Breast epithelium (tissue), 4 donors: ENCODE results near the gene RASSF10. TPM values are rescaled to one million over a fixed set of nuclear protein-coding genes. Genes with fewer than 3 reads are reported as not detected.

ENCODE experiments used
- DNase-seq, 2 donors: peaks; one replicate each; pipeline ENCODE4 v3.0.0-alpha.2; 2019; ENCODE audit warnings: low spot score in 2 of 2
- H3K27ac ChIP-seq, 2 donors: fragments of 200-600 bp; sonication (generic) in 1 of 2; one replicate each; pipeline ENCODE4 v1.5.1; 2016 to 2019; ENCODE audit warnings: mild to moderate bottlenecking in 1 of 2
- H3K27me3 ChIP-seq, 2 donors: fragments of 200-600 bp; sonication (generic) in 1 of 2; one replicate each; pipeline versions ENCODE4 v1.5.1 to v1.6.0; 2017 to 2019; ENCODE audit warnings: control low read depth in 1 of 2, mild to moderate bottlenecking in 1 of 2
- H3K36me3 ChIP-seq: fragments of 200-600 bp; one replicate; pipeline ENCODE4 v1.5.1; 2019
- H3K4me1 ChIP-seq, 2 donors: fragments of 200-600 bp; sonication (generic); one replicate each; pipeline ENCODE4 v1.5.1; 2016 to 2019; ENCODE audit warnings: control low read depth in 1 of 2
- H3K4me3 ChIP-seq, 3 donors: fragments of 200-600 bp; sonication (generic); 1 replicate in 2 of 3; 2 replicates in 1 of 3; pipeline ENCODE4 v1.5.1; 2016 to 2019; ENCODE audit warnings: mild to moderate bottlenecking in 3 of 3, moderate library complexity in 2 of 3
- H3K9me3 ChIP-seq, 2 donors: fragments of 200-600 bp; sonication (generic) in 1 of 2; one replicate each; pipeline ENCODE4 v1.5.1; 2016 to 2019; ENCODE audit warnings: control low read depth in 1 of 2
- CTCF ChIP-seq, 3 donors: fragments of 450-650 bp; IDR thresholded peaks; one replicate each; pipeline ENCODE4 v1.5.1; 2016 to 2017; ENCODE audit warnings: antibody characterized with exemption in 3 of 3, mild to moderate bottlenecking in 3 of 3, moderate library complexity in 3 of 3
- POLR2A ChIP-seq: fragments of 450-650 bp; IDR thresholded peaks from one replicate; pipeline ENCODE4 v1.6.1; 2016; ENCODE audit warnings: antibody characterized with exemption, mild to moderate bottlenecking, moderate library complexity
- POLR2AphosphoS5 ChIP-seq, 3 donors: sonication (generic); formaldehyde crosslinking; IDR thresholded peaks; one replicate each; pipeline ENCODE4 v1.6.1; 2017; ENCODE audit warnings: antibody characterized with exemption in 3 of 3
- intact Hi-C: fragments of 100-400 bp; cut with DNase I; formaldehyde crosslinking; loops from one replicate; pipeline ENCODE4 v1.15.1; 2023; ENCODE audit warnings: low total_unique reads
- total RNA-seq, 3 donors: library from RNA; depleted of rRNA; stranded (reverse); fragments of >200 nt; gene quantifications; one replicate each; pipeline ENCODE4 v1.1.0, GENCODE V29; 2016

The RASSF10 gene
- total RNA-seq, 3 donors from 2014 or later: 0.16 to 9.7 (median 3.9) TPM

- DNase-seq: no peak
- Histone ChIP-seq H3K27ac (no peak overlapping the region), H3K9me3 (no peaks in the 10 kb centered on the region), H3K36me3 (no peaks in the 10 kb centered on the region), H3K4me1 (no peaks in the 10 kb centered on the region), H3K4me3 (no peak overlapping the region), H3K27me3 (no peaks in the 10 kb centered on the region)
- intact Hi-C loops: no loop called here
- TF ChIP-seq POLR2A (no peak), CTCF (IDR thresholded peaks at IDR 0.05) (no peak), POLR2AphosphoS5 (IDR thresholded peaks at IDR 0.05) (no peak)
These were observed 19.2 kb downstream of the RASSF10 start for GRCh38 chr11:13028322-13028721.

- TF ChIP-seq POLR2A (no peak), POLR2AphosphoS5 (IDR thresholded peaks at IDR 0.05) (no peak), CTCF (IDR thresholded peaks at IDR 0.05) (no peak)
- Histone ChIP-seq H3K36me3 (no peaks in the 10 kb centered on the region), H3K4me1 (no peaks in the 10 kb centered on the region), H3K4me3 (no peak overlapping the region), H3K9me3 (no peaks in the 10 kb centered on the region), H3K27me3 (no peaks in the 10 kb centered on the region), H3K27ac (no peak overlapping the region)
- DNase-seq: no peak
- intact Hi-C loops: no loop called here
These were observed 20.8 kb downstream of the RASSF10 start for GRCh38 chr11:13029872-13030271.

GRCh38 chr11:13030857-13031256, 21.7 kb downstream of the RASSF10 start:
- TF ChIP-seq POLR2A (no peak), POLR2AphosphoS5 (IDR thresholded peaks at IDR 0.05) (no peak), CTCF (IDR thresholded peaks at IDR 0.05) (no peak)
- no peaks in the 10 kb centered on the region for H3K36me3 ChIP-seq
- H3K4me1 ChIP-seq: no peaks in the 10 kb centered on the region
- no peak overlapping the region for H3K4me3 ChIP-seq
- H3K9me3 ChIP-seq: no peaks in the 10 kb centered on the region
- intact Hi-C loops: no loop called here
- DNase-seq: peak; percentile 84 to 86
- peak overlapping the region; percentile 50 to 56 for H3K27ac ChIP-seq
- H3K27me3 ChIP-seq: no peaks in the 10 kb centered on the region

- H3K9me3 ChIP-seq: no peaks in the 10 kb centered on the region
- H3K27me3 ChIP-seq: no peaks in the 10 kb centered on the region
- intact Hi-C loops: no loop called here
- TF ChIP-seq POLR2AphosphoS5 (IDR thresholded peaks at IDR 0.05) (no peak), POLR2A (no peak), CTCF (IDR thresholded peaks at IDR 0.05) (no peak)
- no peak for DNase-seq
- no peaks in the 10 kb centered on the region for H3K4me1 ChIP-seq
- H3K36me3 ChIP-seq: no peaks in the 10 kb centered on the region
- peak overlapping the region; percentile 50 to 56 for H3K27ac ChIP-seq
- no peak overlapping the region for H3K4me3 ChIP-seq
These were observed 22.2 kb downstream of the RASSF10 start for GRCh38 chr11:13031349-13031748.

GRCh38 chr11:13033760-13034533, 24.8 kb downstream of the RASSF10 start:
- intact Hi-C loops: no loop called here
- TF ChIP-seq POLR2AphosphoS5 (IDR thresholded peaks at IDR 0.05) (no peak), POLR2A (no peak), CTCF (IDR thresholded peaks at IDR 0.05) (no peak)
- DNase-seq: no peak

More at GRCh38 chr11:13033760-13034533, 24.8 kb downstream of the RASSF10 start:
- no peaks in the 10 kb centered on the region for H3K36me3 ChIP-seq
- H3K4me3 ChIP-seq: no peak overlapping the region
- H3K27ac ChIP-seq: no peak overlapping the region
- H3K9me3 ChIP-seq: no peaks in the 10 kb centered on the region
- no peaks in the 10 kb centered on the region for H3K4me1 ChIP-seq
- H3K27me3 ChIP-seq: no peaks in the 10 kb centered on the region
